COLO829 (cell line): ENCODE results near the gene ZNF445.
"Not testable (repeated sequence)": the region's sequence is repeated elsewhere in the genome, so short reads cannot be mapped to it uniquely, and the experiment has no call there.

Experiments used
- DNase-seq: peaks from one replicate; pipeline ENCODE4 v3.0.0; 2012; ENCODE audit warnings: low spot score

The ZNF445 gene

GRCh38 chr3:44434834-44435510 lies 42.5 kb downstream of the ZNF445 start:
- no peak for DNase-seq

GRCh38 chr3:44430466-44430865 lies 47.0 kb downstream of the ZNF445 start:
- no peak for DNase-seq

- no peak for DNase-seq
These were observed 48.0 kb downstream of the ZNF445 start for GRCh38 chr3:44429459-44429858.

GRCh38 chr3:44428910-44429309 lies 48.6 kb downstream of the ZNF445 start:
- DNase-seq, result no peak

GRCh38 chr3:44427683-44428082 lies 49.8 kb downstream of the ZNF445 start:
- no peak for DNase-seq

- no peak for DNase-seq
These were observed 52.7 kb downstream of the ZNF445 start for GRCh38 chr3:44424758-44425157.

- no peak for DNase-seq
These were observed 56.2 kb downstream of the ZNF445 start for GRCh38 chr3:44421280-44421679.

GRCh38 chr3:44420676-44421075 lies 56.8 kb downstream of the ZNF445 start:
- DNase-seq, result no peak

GRCh38 chr3:44419923-44420650 lies 57.4 kb downstream of the ZNF445 start:
- no peak for DNase-seq

GRCh38 chr3:44419116-44419922 lies 58.2 kb downstream of the ZNF445 start:
- DNase-seq, result no peak

GRCh38 chr3:44418549-44418948 lies 58.9 kb downstream of the ZNF445 start:
- DNase-seq, result no peak

GRCh38 chr3:44418118-44418517 lies 59.4 kb downstream of the ZNF445 start:
- DNase-seq, result not testable (repeated sequence)

GRCh38 chr3:44416031-44417030 lies 61.1 kb downstream of the ZNF445 start:
- DNase-seq, result no peak

- no peak for DNase-seq
These were observed 62.0 kb downstream of the ZNF445 start for GRCh38 chr3:44415421-44415820.

- DNase-seq, result no peak
These were observed 62.9 kb downstream of the ZNF445 start for GRCh38 chr3:44414517-44415090.

GRCh38 chr3:44412365-44412764 lies 65.1 kb downstream of the ZNF445 start:
- no peak for DNase-seq

- DNase-seq, result no peak
These were observed 66.3 kb downstream of the ZNF445 start for GRCh38 chr3:44411031-44411645.

- DNase-seq, result no peak
These were observed 67.6 kb downstream of the ZNF445 start for GRCh38 chr3:44409640-44410410.

- no peak for DNase-seq
These were observed 74.9 kb downstream of the ZNF445 start for GRCh38 chr3:44402548-44402947.

GRCh38 chr3:44400771-44401170 lies 76.7 kb downstream of the ZNF445 start:
- no peak for DNase-seq
